Tibial nerve (tissue), 3 donors: ENCODE data around the gene SPECC1.

ENCODE experiments used
- POLR2A ChIP-seq, 2 donors: fragments of 450-650 bp; IDR thresholded peaks; one replicate each; pipeline ENCODE4 v1.6.1; 2017; ENCODE audit warnings: antibody characterized with exemption in 2 of 2, mild to moderate bottlenecking in 2 of 2, moderate library complexity in 2 of 2
- TF ChIP-seq, protein P1 (sequence below), 5 experiments: fragments of 200-600 bp in 3 of 5; fragments of 450-650 bp in 2 of 5; sonication (generic) in 3 of 5; IDR thresholded peaks; one replicate each; pipeline ENCODE4 v1.5.1; 2016 to 2019; ENCODE audit warnings: antibody characterized with exemption in 5 of 5, mild to moderate bottlenecking in 3 of 5, moderate library complexity in 2 of 5

DNA sequence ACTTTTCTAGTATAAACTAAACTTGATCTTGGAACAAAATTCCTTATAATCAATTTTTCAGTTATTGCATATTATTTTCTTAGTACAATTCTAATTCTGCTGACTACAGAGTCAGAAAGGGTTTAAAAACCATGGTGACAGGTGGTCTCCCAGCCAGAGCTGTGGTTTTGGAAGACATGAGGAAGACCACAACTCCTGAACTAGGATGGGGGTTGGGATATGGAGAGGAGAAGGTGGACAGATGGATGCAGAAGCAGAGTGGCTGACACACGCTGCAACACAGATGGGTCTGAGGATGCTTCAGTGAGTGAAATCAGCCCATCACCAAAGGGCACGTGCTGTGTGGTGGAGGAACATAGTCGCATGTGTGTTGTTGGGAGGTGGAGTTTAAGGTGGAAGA, 270.5 kb downstream of the SPECC1 start:
- TF ChIP-seq, protein P1, sequence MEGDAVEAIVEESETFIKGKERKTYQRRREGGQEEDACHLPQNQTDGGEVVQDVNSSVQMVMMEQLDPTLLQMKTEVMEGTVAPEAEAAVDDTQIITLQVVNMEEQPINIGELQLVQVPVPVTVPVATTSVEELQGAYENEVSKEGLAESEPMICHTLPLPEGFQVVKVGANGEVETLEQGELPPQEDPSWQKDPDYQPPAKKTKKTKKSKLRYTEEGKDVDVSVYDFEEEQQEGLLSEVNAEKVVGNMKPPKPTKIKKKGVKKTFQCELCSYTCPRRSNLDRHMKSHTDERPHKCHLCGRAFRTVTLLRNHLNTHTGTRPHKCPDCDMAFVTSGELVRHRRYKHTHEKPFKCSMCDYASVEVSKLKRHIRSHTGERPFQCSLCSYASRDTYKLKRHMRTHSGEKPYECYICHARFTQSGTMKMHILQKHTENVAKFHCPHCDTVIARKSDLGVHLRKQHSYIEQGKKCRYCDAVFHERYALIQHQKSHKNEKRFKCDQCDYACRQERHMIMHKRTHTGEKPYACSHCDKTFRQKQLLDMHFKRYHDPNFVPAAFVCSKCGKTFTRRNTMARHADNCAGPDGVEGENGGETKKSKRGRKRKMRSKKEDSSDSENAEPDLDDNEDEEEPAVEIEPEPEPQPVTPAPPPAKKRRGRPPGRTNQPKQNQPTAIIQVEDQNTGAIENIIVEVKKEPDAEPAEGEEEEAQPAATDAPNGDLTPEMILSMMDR (IDR thresholded peaks at IDR 0.05) = no peak
- TF ChIP-seq POLR2A (IDR thresholded peaks at IDR 0.05) = no peak
